ENCODE measurements around the gene FAF1.

FAF1 gene

DNA sequence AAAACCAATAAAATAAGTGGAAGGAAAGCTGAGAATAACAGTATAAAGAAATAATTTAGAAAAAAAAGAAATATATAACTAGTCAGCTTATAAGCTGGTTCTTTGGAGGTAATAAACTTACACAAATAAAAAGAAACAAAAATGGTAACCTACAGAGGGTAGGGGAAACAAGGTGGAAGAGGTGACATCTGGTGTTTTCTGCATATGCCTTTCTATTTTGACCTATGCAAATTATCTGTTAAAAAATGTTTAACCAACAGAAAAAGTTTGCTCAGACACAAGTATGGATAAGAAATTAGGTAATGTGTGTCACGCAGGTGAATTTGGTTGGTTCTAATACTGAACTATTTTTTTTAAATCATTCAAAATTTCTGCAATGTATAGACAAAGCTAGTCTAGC, 483.3 kb downstream of the FAF1 start:
- Histone ChIP-seq H3K4me3 (ENCODE audit: low read depth in 1 of 2, low read length in 2 of 2) (no peak overlapping the region), H3K9me3 (ENCODE audit: control insufficient read depth in 1 of 2, low read length in 2 of 2) (no peaks in the 10 kb centered on the region), H3K27ac (ENCODE audit: low read length) (no peak overlapping the region), H3K36me3 (ENCODE audit: control insufficient read depth in 1 of 2, insufficient read depth in 2 of 2, low read length in 2 of 2) (peaks cover 8 to 37% of the 10 kb centered on the region in 2 donors), H3K4me1 (ENCODE audit: control insufficient read depth in 1 of 2, insufficient read depth in 2 of 2, low read length in 2 of 2) (no peaks in the 10 kb centered on the region), H3K27me3 (ENCODE audit: low read depth, low read length) (no peaks in the 10 kb centered on the region)

GRCh38 chr1:50474859-50475809, 484.9 kb downstream of the FAF1 start:
- Histone ChIP-seq H3K9me3 (ENCODE audit: control insufficient read depth in 1 of 2, low read length in 2 of 2) (no peaks in the 10 kb centered on the region), H3K27ac (ENCODE audit: low read length) (no peak overlapping the region), H3K27me3 (ENCODE audit: low read depth, low read length) (no peaks in the 10 kb centered on the region), H3K4me3 (ENCODE audit: low read depth in 1 of 2, low read length in 2 of 2) (no peak overlapping the region), H3K4me1 (ENCODE audit: control insufficient read depth in 1 of 2, insufficient read depth in 2 of 2, low read length in 2 of 2) (no peaks in the 10 kb centered on the region), H3K36me3 (ENCODE audit: control insufficient read depth in 1 of 2, insufficient read depth in 2 of 2, low read length in 2 of 2) (peaks cover 8 to 37% of the 10 kb centered on the region in 2 donors)

GRCh38 chr1:50473513-50473912, 486.6 kb downstream of the FAF1 start:
- H3K4me1 ChIP-seq (ENCODE audit: control insufficient read depth in 1 of 2, insufficient read depth in 2 of 2, low read length in 2 of 2): no peaks in the 10 kb centered on the region
- no peak overlapping the region for H3K4me3 ChIP-seq (ENCODE audit: low read depth in 1 of 2, low read length in 2 of 2)
- peaks cover 8 to 37% of the 10 kb centered on the region in 2 donors for H3K36me3 ChIP-seq (ENCODE audit: control insufficient read depth in 1 of 2, insufficient read depth in 2 of 2, low read length in 2 of 2)
- H3K9me3 ChIP-seq (ENCODE audit: control insufficient read depth in 1 of 2, low read length in 2 of 2): no peaks in the 10 kb centered on the region
- no peaks in the 10 kb centered on the region for H3K27me3 ChIP-seq (ENCODE audit: low read depth, low read length)
- H3K27ac ChIP-seq (ENCODE audit: low read length): no peak overlapping the region

DNA sequence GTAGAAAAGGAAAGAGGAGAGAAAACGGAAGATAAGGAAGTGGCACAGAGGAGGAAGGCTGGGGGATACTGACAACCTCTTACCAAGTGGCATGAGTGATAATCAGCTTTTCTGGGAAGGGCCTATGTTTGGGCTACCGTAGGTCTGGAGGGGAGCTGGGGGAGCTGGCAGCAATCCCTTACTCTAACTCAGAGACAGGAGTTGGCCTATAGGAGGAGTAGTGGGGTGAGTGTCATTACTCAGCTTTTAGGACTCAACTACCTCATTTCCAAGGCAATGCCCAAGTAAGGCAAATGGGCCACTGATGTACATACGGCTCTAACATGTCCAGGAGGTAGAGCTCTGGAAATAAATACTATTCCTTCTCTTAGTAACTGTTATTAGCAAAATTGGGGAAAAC, 488.1 kb downstream of the FAF1 start:
- H3K4me1 ChIP-seq (ENCODE audit: control insufficient read depth in 1 of 2, insufficient read depth in 2 of 2, low read length in 2 of 2): no peaks in the 10 kb centered on the region
- no peaks in the 10 kb centered on the region for H3K27me3 ChIP-seq (ENCODE audit: low read depth, low read length)
- H3K4me3 ChIP-seq (ENCODE audit: low read depth in 1 of 2, low read length in 2 of 2): no peak overlapping the region
- no peaks in the 10 kb centered on the region for H3K9me3 ChIP-seq (ENCODE audit: control insufficient read depth in 1 of 2, low read length in 2 of 2)
- H3K27ac ChIP-seq (ENCODE audit: low read length): no peak overlapping the region
- peaks cover 8 to 37% of the 10 kb centered on the region in 2 donors for H3K36me3 ChIP-seq (ENCODE audit: control insufficient read depth in 1 of 2, insufficient read depth in 2 of 2, low read length in 2 of 2)

DNA sequence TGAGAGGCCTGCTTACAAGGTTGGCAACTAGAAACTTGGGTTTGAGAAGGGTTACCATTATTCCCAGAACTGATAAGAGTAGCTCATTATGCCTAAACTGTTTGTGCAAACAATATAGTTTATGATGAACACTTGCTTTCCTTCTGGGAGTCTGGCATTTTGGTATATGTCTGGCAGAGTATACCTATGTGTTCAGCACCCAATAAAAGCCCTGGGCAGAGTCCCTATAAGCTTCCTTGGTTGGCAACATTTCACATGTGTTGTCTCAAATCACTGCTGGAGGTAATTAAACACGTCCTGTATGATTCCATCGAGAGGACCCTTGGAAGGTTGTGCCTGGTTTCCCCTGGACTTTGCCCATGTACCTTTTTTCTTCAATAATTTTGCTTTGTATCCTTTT, 497.1 kb downstream of the FAF1 start:
- H3K4me3 ChIP-seq (ENCODE audit: low read depth in 1 of 2, low read length in 2 of 2): no peak overlapping the region
- no peaks in the 10 kb centered on the region for H3K9me3 ChIP-seq (ENCODE audit: control insufficient read depth in 1 of 2, low read length in 2 of 2)
- H3K27ac ChIP-seq (ENCODE audit: low read length): no peak overlapping the region
- no peaks in the 10 kb centered on the region for H3K27me3 ChIP-seq (ENCODE audit: low read depth, low read length)
- H3K36me3 ChIP-seq (ENCODE audit: control insufficient read depth in 1 of 2, insufficient read depth in 2 of 2, low read length in 2 of 2): peaks cover 5 to 13% of the 10 kb centered on the region in 2 donors
- H3K4me1 ChIP-seq (ENCODE audit: control insufficient read depth in 1 of 2, insufficient read depth in 2 of 2, low read length in 2 of 2): no peaks in the 10 kb centered on the region

GRCh38 chr1:50458507-50458906, 501.6 kb downstream of the FAF1 start:
- H3K4me1 ChIP-seq (ENCODE audit: control insufficient read depth in 1 of 2, insufficient read depth in 2 of 2, low read length in 2 of 2): no peaks in the 10 kb centered on the region
- H3K4me3 ChIP-seq (ENCODE audit: low read depth in 1 of 2, low read length in 2 of 2): no peak overlapping the region
- H3K9me3 ChIP-seq (ENCODE audit: control insufficient read depth in 1 of 2, low read length in 2 of 2): no peaks in the 10 kb centered on the region
- no peaks in the 10 kb centered on the region for H3K27me3 ChIP-seq (ENCODE audit: low read depth, low read length)
- H3K36me3 ChIP-seq (ENCODE audit: control insufficient read depth in 1 of 2, insufficient read depth in 2 of 2, low read length in 2 of 2): peaks cover 5 to 8% of the 10 kb centered on the region in 2 donors
- no peak overlapping the region for H3K27ac ChIP-seq (ENCODE audit: low read length)

GRCh38 chr1:50454911-50455310, 505.2 kb downstream of the FAF1 start:
- H3K4me1 ChIP-seq (ENCODE audit: control insufficient read depth in 1 of 2, insufficient read depth in 2 of 2, low read length in 2 of 2): no peaks in the 10 kb centered on the region
- no peak overlapping the region for H3K27ac ChIP-seq (ENCODE audit: low read length)
- H3K36me3 ChIP-seq (ENCODE audit: control insufficient read depth in 1 of 2, insufficient read depth in 2 of 2, low read length in 2 of 2): peaks cover 0 to 4% of the 10 kb centered on the region in 2 donors
- H3K27me3 ChIP-seq (ENCODE audit: low read depth, low read length): no peaks in the 10 kb centered on the region
- H3K9me3 ChIP-seq (ENCODE audit: control insufficient read depth in 1 of 2, low read length in 2 of 2): no peaks in the 10 kb centered on the region
- H3K4me3 ChIP-seq (ENCODE audit: low read depth in 1 of 2, low read length in 2 of 2): no peak overlapping the region

- H3K4me1 ChIP-seq (ENCODE audit: control insufficient read depth in 1 of 2, insufficient read depth in 2 of 2, low read length in 2 of 2): no peaks in the 10 kb centered on the region
- H3K4me3 ChIP-seq (ENCODE audit: low read depth in 1 of 2, low read length in 2 of 2): no peak overlapping the region
- no peak overlapping the region for H3K27ac ChIP-seq (ENCODE audit: low read length)
- no peaks in the 10 kb centered on the region for H3K27me3 ChIP-seq (ENCODE audit: low read depth, low read length)
- H3K9me3 ChIP-seq (ENCODE audit: control insufficient read depth in 1 of 2, low read length in 2 of 2): no peaks in the 10 kb centered on the region
- peaks cover 0 to 4% of the 10 kb centered on the region in 2 donors for H3K36me3 ChIP-seq (ENCODE audit: control insufficient read depth in 1 of 2, insufficient read depth in 2 of 2, low read length in 2 of 2)
These were observed 506.8 kb downstream of the FAF1 start for GRCh38 chr1:50453266-50453665.

GRCh38 chr1:50452700-50453099, 507.4 kb downstream of the FAF1 start:
- H3K27ac ChIP-seq (ENCODE audit: low read length): no peak overlapping the region
- H3K27me3 ChIP-seq (ENCODE audit: low read depth, low read length): no peaks in the 10 kb centered on the region
- no peak overlapping the region for H3K4me3 ChIP-seq (ENCODE audit: low read depth in 1 of 2, low read length in 2 of 2)
- H3K36me3 ChIP-seq (ENCODE audit: control insufficient read depth in 1 of 2, insufficient read depth in 2 of 2, low read length in 2 of 2): peaks cover 0 to 4% of the 10 kb centered on the region in 2 donors
- H3K4me1 ChIP-seq (ENCODE audit: control insufficient read depth in 1 of 2, insufficient read depth in 2 of 2, low read length in 2 of 2): no peaks in the 10 kb centered on the region
- no peaks in the 10 kb centered on the region for H3K9me3 ChIP-seq (ENCODE audit: control insufficient read depth in 1 of 2, low read length in 2 of 2)

- Histone ChIP-seq H3K27ac (ENCODE audit: low read length) (no peak overlapping the region), H3K36me3 (ENCODE audit: control insufficient read depth in 1 of 2, insufficient read depth in 2 of 2, low read length in 2 of 2) (peaks cover 0 to 4% of the 10 kb centered on the region in 2 donors), H3K4me1 (ENCODE audit: control insufficient read depth in 1 of 2, insufficient read depth in 2 of 2, low read length in 2 of 2) (no peaks in the 10 kb centered on the region), H3K4me3 (ENCODE audit: low read depth in 1 of 2, low read length in 2 of 2) (no peak overlapping the region), H3K27me3 (ENCODE audit: low read depth, low read length) (no peaks in the 10 kb centered on the region), H3K9me3 (ENCODE audit: control insufficient read depth in 1 of 2, low read length in 2 of 2) (no peaks in the 10 kb centered on the region)
These were observed 509.0 kb downstream of the FAF1 start for GRCh38 chr1:50450861-50451653.

- Histone ChIP-seq H3K27ac (ENCODE audit: low read length) (no peak overlapping the region), H3K4me1 (ENCODE audit: control insufficient read depth in 1 of 2, insufficient read depth in 2 of 2, low read length in 2 of 2) (no peaks in the 10 kb centered on the region), H3K4me3 (ENCODE audit: low read depth in 1 of 2, low read length in 2 of 2) (no peak overlapping the region)
These were observed 512.1 kb downstream of the FAF1 start for GRCh38 chr1:50447961-50448360.

More at GRCh38 chr1:50447961-50448360, 512.1 kb downstream of the FAF1 start:
- H3K36me3 ChIP-seq (ENCODE audit: control insufficient read depth in 1 of 2, insufficient read depth in 2 of 2, low read length in 2 of 2): peaks cover 0 to 8% of the 10 kb centered on the region in 2 donors
- no peaks in the 10 kb centered on the region for H3K9me3 ChIP-seq (ENCODE audit: control insufficient read depth in 1 of 2, low read length in 2 of 2)
- H3K27me3 ChIP-seq (ENCODE audit: low read depth, low read length): no peaks in the 10 kb centered on the region
